IPS-11a (cell line): ENCODE measurements around the gene PRR35.

Source experiments
- H3K4me3 ChIP-seq: one replicate; pipeline ENCODE4 v1.5.1; 2013; ENCODE audit warnings: low read depth, low read length, control low read depth

The PRR35 gene

GRCh38 chr16:527015-527903 is 32.9 kb upstream of the PRR35 start, which contains the start of gene CAPN15:
Gene CAPN15, plus strand, starts transcription at chr16:527712. Its CDS starts 19,127 bp downstream, at chr16:546839.
- H3K4me3 ChIP-seq, result peak within 1 kb of the TSS; percentile 72

- H3K4me3 ChIP-seq, result peak overlapping the region; percentile 63
Observed at GRCh38 chr16:528111-529011, 31.8 kb upstream of the PRR35 start.

GRCh38 chr16:529012-529575 is 31.1 kb upstream of the PRR35 start:
- no peak overlapping the region for H3K4me3 ChIP-seq

GRCh38 chr16:530111-530817 is 29.9 kb upstream of the PRR35 start:
- no peak overlapping the region for H3K4me3 ChIP-seq

- H3K4me3 ChIP-seq, result no peak overlapping the region
Observed at GRCh38 chr16:531494-532125, 28.6 kb upstream of the PRR35 start.

GRCh38 chr16:533391-534123 is 26.6 kb upstream of the PRR35 start:
- no peak overlapping the region for H3K4me3 ChIP-seq

- no peak overlapping the region for H3K4me3 ChIP-seq
Observed at GRCh38 chr16:534135-534534, 26.1 kb upstream of the PRR35 start.

- H3K4me3 ChIP-seq, result no peak overlapping the region
Observed at GRCh38 chr16:534856-535445, 25.2 kb upstream of the PRR35 start.

GRCh38 chr16:535446-536405 is 24.5 kb upstream of the PRR35 start:
- no peak overlapping the region for H3K4me3 ChIP-seq

- H3K4me3 ChIP-seq, result no peak overlapping the region
Observed at GRCh38 chr16:536746-537145, 23.4 kb upstream of the PRR35 start.

GRCh38 chr16:537415-538335 is 22.5 kb upstream of the PRR35 start:
- no peak overlapping the region for H3K4me3 ChIP-seq

- no peak overlapping the region for H3K4me3 ChIP-seq
Observed at GRCh38 chr16:539901-540530, 20.2 kb upstream of the PRR35 start.

- no peak overlapping the region for H3K4me3 ChIP-seq
Observed at GRCh38 chr16:540645-541340, 19.4 kb upstream of the PRR35 start.

- H3K4me3 ChIP-seq, result no peak overlapping the region
Observed at GRCh38 chr16:543301-544164, 16.7 kb upstream of the PRR35 start.

GRCh38 chr16:544517-544916 is 15.7 kb upstream of the PRR35 start:
- H3K4me3 ChIP-seq, result no peak overlapping the region
